IPS-11a (cell line): ENCODE results near the gene AS3MT.
"Not testable (repeated sequence)": the region's sequence is repeated elsewhere in the genome, so short reads cannot be mapped to it uniquely, and the experiment has no call there.

Experiments used
- H3K4me3 ChIP-seq: one replicate; pipeline ENCODE4 v1.5.1; 2013; ENCODE audit warnings: low read depth, low read length, control low read depth

Gene AS3MT

DNA sequence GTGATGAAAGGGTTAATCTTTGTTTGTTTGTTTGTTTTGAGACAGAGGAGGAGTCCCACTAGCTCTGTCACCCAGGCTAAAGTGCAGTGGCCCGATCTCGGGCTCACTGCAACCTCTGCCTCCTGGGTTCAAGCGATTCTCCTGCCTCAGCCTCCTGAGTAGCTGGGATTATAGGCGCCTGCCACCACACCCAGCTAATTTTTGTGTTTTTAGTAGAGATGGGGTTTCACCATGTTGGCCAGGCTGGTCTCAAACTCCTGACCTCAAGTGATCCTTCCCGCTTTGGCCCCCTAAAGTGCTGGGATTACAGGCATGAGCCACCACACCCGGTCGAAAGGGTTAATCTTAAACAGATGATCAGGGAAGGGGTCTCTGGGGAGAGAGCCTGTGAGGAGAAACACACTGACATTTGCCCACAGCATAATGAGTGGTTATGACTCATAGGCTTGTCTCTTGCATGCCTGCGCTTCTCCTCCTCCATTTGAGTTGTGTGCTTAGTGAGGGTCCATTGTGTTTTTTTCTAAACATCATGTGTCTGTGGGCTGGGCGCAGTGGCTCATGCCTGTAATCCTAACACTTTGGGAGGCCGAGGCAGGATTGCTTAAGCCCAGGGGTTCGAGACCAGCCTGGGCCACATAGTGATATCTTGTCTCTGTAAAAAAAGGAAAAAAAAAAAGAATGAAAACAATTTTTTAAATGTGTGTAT lies 13.4 kb upstream of the AS3MT start:
- not testable (repeated sequence) for H3K4me3 ChIP-seq

- no peak overlapping the region for H3K4me3 ChIP-seq
These were observed 12.4 kb upstream of the AS3MT start for GRCh38 chr10:102856758-102857424.

GRCh38 chr10:102859911-102860310 lies 9.4 kb upstream of the AS3MT start:
- H3K4me3 ChIP-seq, result no peak overlapping the region

DNA sequence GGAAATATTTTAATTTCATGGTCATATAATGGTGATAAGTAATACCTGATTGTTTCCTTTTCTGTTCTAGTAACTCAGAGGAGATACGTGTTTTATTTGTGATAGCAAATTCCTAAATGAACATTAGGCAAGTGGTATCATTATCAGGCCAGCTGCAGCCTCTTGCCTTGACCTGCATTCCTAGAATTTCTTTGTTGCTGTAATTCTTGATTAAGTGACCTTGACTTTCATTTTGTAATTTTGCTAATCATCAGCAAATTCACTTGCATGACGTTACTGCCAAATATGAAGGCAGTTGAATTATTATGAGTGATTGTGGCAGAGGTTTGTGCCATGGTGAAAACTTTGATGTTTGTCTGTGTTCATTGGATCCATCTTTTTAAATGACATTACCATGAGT lies 5.6 kb upstream of the AS3MT start:
- no peak overlapping the region for H3K4me3 ChIP-seq

- no peak overlapping the region for H3K4me3 ChIP-seq
These were observed 3.6 kb upstream of the AS3MT start for GRCh38 chr10:102865620-102866019.

- H3K4me3 ChIP-seq, result peak overlapping the region; percentile 56
These were observed 386 bp upstream of the AS3MT start for GRCh38 chr10:102868911-102869257.

GRCh38 chr10:102870221-102870620 lies 951 bp downstream of the AS3MT start:
- peak overlapping the region; percentile 56 for H3K4me3 ChIP-seq

DNA sequence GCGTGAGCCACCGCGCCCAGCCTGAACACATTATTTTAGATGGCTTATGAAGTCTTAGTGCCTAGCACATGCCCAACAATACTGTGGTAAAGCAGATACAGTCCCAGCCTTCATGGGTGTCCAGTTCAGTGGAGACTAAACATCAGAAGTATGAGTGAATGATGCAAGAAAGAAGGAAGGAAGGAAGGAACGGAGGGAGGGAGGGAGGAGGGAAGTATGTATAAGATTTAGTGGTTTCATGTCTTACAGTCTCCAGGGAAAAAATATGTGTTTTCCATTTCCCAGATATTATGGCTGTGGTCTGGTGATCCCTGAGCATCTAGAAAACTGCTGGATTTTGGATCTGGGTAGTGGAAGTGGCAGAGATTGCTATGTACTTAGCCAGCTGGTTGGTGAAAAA lies 2.9 kb downstream of the AS3MT start:
- no peak overlapping the region for H3K4me3 ChIP-seq

DNA sequence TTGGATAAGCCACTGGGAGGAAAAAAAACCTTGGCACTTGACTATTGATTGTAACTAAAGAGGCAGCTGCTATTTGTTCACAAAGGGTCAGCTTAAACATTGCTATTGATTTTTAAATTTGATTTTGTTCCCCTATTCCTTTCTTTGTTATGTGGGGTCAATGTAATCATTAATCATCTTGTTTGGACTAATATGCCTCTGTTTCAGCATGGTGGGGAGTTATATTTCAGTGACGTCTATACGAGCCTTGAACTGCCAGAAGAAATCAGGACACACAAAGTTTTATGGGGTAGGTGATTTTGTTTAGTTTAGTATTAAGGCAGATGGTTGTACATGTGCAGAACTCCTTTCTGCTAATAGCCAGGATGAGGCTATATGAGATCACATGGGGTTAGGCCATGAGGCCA lies 7.5 kb downstream of the AS3MT start:
- H3K4me3 ChIP-seq, result no peak overlapping the region

- H3K4me3 ChIP-seq, result no peak overlapping the region
These were observed 9.4 kb downstream of the AS3MT start for GRCh38 chr10:102878629-102879028.

GRCh38 chr10:102880256-102880655 lies 11.0 kb downstream of the AS3MT start:
- no peak overlapping the region for H3K4me3 ChIP-seq

DNA sequence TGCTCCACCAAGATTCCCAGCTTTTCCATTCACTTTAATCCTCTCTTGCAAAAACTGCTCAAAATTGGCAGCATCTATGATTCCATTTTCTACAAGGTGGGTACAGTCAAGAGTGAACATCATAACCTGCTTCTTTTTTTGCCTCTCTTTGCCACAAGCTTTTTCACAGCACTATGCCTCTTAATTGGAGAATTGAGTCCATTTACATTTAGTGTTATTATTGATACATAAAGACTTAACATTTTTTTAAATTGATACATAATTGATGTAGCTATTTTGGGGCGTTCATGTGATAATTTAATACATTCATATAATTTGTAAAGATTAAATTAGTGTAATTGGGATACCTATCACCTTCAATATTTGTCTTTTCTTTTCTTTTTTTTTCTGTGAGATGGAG lies 18.8 kb downstream of the AS3MT start:
- no peak overlapping the region for H3K4me3 ChIP-seq

DNA sequence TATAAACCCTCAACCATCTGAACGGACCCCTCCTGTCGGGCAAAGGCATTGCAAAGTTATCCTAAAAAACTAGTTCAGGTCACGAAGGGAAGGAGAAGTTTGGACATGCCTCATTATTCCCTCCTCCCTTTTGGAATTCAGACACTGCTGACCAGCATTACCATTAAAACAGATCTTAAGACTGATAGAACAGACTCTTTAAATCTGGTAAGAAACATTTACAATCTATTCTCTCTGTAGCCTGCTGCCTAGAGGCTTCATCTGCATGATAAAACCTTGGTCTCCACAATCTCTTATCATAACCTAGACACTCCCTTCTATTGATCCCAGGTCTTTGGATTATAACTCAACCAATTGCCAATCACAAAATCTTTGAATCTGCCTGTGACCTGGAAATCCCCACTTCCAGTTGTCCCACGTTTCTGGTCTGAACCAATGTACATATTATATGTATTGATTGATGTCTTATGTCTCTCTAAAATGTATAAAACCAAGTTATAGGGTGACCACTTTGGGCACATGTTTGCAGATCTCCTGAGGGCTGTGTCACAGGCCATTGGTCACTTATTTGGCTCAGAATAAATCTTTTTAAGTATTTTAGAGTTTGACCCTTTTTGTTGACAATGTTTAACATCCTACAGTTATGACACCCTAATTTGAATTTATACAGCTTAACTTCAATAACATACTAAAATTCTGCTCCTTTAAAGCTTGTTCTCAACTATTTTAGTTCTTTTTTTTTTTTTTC lies 25.4 kb downstream of the AS3MT start:
- no peak overlapping the region for H3K4me3 ChIP-seq

DNA sequence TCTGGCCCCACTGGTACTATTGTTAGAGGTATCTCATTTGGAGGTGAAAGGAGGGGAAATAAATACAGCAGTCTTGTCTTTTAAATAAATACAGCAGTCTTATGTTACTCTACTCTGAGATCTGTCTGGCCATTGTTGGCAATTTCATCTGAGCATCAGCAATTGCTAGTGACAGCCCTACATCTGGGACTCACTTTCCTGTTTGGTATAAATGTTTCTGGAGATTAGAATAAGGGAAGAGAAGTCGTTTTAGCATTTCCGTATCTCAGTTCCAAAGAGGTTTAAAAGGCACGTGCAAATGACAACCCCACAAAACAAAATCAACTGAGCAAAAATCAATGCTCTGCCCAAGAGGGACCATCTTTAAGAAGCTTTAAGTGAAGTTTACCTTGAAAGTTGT lies 30.7 kb downstream of the AS3MT start:
- no peak overlapping the region for H3K4me3 ChIP-seq

DNA sequence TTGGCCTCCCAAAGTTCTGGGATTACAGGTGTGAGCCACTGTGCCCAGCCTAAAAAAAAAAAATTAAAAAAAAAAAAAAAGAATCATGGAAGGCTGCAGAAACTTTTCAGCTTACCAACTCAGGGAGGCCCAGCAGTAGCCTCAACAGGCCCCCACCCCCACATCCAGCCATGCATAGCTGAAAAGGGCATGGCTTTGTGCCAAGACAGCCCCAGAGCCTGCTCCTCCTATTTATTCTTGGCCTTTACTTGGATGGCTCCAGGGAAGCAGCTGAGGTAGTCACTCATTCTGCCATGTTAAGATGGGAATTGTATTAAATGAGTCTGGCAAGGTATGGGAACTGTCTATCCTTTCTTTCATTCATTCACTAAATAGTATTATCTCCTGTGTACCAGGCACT lies 35.1 kb downstream of the AS3MT start:
- no peak overlapping the region for H3K4me3 ChIP-seq

- H3K4me3 ChIP-seq, result no peak overlapping the region
These were observed 37.2 kb downstream of the AS3MT start for GRCh38 chr10:102906507-102906906.

GRCh38 chr10:102914781-102915180 lies 45.5 kb downstream of the AS3MT start:
- no peak overlapping the region for H3K4me3 ChIP-seq

GRCh38 chr10:102916173-102916572 lies 46.9 kb downstream of the AS3MT start:
- no peak overlapping the region for H3K4me3 ChIP-seq

DNA sequence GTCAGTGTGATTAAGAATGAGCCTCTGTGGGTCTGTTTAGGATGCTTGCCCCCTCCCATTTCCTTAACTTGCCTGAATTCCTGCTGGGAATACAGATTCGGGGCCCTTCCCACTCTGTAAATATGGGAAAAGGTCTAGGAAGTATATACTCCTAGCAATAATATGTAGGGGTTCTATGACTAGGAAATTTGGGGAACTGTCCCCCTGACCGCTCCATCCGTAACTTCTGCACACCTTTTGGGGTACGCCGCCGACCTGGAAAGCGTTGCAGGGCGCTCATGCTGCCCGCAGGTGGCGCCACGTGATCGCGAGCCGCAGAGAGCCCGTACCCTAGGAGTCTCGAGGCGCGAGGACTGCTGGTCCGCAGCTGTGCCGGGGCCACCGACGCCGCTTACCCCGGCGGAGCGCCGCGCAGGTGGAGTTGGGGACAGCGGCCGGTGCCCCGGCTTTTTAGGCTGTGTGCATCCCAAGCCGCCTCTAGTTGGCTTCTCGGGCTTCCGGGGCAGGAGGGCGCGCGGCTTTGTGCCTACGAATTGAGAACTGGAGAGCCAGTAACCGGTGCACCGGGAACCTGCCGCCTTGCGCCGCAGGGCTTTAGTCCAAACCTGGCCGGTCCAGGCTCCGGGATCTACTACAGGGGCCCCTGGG lies 48.2 kb downstream of the AS3MT start:
- peak overlapping the region; percentile 50 for H3K4me3 ChIP-seq

DNA sequence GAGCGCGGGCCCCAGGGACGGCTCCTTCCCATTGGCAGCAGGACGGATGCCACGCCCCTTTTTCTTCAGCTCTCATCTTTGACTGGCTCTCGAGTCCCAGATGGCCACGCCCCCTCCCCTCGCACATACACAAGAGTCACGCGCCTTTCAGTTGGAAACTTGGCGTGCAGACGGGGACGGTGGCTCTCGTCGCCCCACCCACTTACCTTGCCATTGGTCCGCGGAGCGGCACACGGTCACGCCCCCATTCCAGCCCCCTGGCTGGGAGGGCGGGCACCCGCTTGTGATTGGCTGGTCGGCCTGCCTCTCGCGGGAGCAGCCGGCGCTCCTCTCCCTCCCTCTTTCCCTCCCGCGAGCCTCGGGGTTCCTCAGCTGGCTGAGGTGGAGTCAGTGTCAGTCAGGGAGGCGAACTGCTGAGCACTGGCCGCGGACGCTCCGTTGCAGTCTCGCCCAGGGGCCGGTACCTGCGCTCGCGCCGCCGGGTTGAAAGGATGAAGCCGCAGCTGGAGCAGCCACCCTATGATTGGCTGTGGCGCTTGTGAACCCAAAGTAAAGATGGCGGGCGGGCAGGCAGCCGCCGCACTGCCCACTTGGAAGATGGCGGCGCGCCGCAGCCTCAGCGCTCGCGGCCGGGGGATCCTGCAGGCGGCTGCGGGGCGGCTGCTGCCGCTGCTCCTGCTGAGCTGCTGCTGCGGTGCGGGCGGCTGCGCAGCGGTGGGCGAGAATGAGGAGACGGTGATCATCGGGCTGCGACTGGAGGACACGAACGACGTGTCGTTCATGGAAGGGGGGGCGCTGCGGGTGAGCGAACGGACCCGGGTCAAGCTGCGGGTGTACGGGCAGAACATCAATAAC lies 48.9 kb downstream of the AS3MT start, which contains the start of gene CNNM2:
TSS of gene CNNM2 (plus strand) at position 333 of the 855 bp plus-strand sequence. CDS start at position 520, 187 bp downstream.
- H3K4me3 ChIP-seq, result peak within 1 kb of the TSS; percentile 90
